Lower lobe of right lung (tissue), 2 donors: ENCODE measurements around the gene TMEM41A. TPM values are rescaled to one million over a fixed set of nuclear protein-coding genes. Genes with fewer than 3 reads are reported as not detected.
A peak's percentile ranks its signal among the peaks of the same experiment; 100 is the strongest.

Source experiments
- ATAC-seq, 2 donors: fragments of 200-7000 bp; cut with Tn5 transposase; one replicate each; pipeline ENCODE4 v1.9.1; 2020 to 2022; ENCODE audit warnings: mild to moderate bottlenecking in 2 of 2, moderate library complexity in 2 of 2
- DNase-seq: peaks from one replicate; pipeline ENCODE4 v3.0.0-alpha.2; 2020
- H3K27ac ChIP-seq: fragments of 200-600 bp; one replicate; pipeline ENCODE4 v1.8.0; 2022
- H3K27me3 ChIP-seq: fragments of 200-600 bp; one replicate; pipeline ENCODE4 v1.8.0; 2022; ENCODE audit warnings: low read depth
- H3K36me3 ChIP-seq: fragments of 200-600 bp; one replicate; pipeline ENCODE4 v1.8.0; 2022; ENCODE audit warnings: mild to moderate bottlenecking
- H3K4me1 ChIP-seq: fragments of 200-600 bp; one replicate; pipeline ENCODE4 v1.8.0; 2022
- H3K4me3 ChIP-seq: fragments of 200-600 bp; one replicate; pipeline ENCODE4 v1.8.0; 2022; ENCODE audit warnings: mild to moderate bottlenecking
- H3K9me3 ChIP-seq: fragments of 200-600 bp; one replicate; pipeline ENCODE4 v1.8.0; 2022
- intact Hi-C: fragments of 100-400 bp; cut with DNase I; formaldehyde crosslinking; loops from one replicate; pipeline ENCODE4 v1.11.0; 2022
- long read RNA-seq: library from polyadenylated mRNA; unstranded; transcript quantifications from one replicate; pipeline ENCODE4 v2.0.0, GENCODE V29; 2021
- total RNA-seq: library from RNA; stranded (reverse); fragmentation: NEBNext Ultra II Directional; extraction: Animal tissue kit (Norgen Biotek cat#: 25700); gene quantifications from one replicate; pipeline ENCODE4 v1.2.1, GENCODE V29; 2021
- TF ChIP-seq, protein P1 (sequence below): fragments of 200-600 bp; IDR thresholded peaks from one replicate; pipeline ENCODE4 v1.8.0; 2022; ENCODE audit warnings: antibody characterized with exemption, mild to moderate bottlenecking
- donor health status: DM: no; HTN: yes; CAD: no; lungs with severe emphysema.

Gene TMEM41A
- total RNA-seq = 24.0 TPM
- long read RNA-seq, transcript TMEM41A-203 (5 exons, 2,827 nt) = major isoform, 13 of 41 reads
- long read RNA-seq, partial matches to known transcripts = 4 of 41 reads
- long read RNA-seq, other reads (novel, unspliced or antisense) = 24 of 41 reads

DNA sequence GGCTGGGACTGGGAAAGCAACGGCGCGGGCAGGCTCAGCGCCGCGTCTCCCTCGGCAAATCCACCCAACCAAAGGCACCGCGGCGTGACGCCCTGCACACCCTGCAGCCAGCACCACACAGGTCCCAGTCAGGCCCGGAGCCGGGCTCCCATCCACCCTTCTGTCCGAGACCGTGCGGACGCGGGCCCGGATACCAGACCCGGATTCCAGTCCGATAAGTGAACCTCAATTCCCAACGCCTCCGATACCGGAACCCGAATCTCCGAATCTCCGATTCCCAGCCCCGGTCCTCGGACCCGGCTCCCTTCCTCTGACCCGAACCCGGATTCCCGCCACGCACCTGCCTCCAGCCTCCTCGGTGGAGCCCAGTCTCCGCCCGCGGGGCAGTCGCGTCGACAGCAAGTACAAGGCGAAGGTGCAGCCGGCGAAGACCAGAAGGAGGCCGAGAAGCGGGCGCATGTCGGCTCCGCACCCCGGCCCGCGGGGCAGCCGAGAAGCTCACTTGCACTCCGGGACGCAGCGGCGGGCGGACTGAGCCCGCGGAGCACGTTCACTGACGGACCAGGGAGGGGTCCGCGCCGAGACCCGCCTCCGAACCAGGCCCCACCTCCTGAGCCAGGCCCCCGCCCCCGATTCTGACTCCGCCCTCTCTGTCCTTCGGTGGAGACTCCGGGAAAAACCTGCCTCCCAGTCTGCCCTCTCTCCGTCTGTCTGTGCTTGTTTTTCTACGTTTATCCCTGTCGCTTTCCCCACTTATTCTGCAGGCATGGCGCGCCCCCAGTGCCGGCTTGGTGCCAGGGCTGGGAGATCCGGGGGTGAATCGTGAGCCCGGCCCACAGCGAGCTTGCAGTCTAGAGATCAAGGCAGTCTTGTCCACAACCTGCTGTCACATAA lies at the start of gene TMEM41A:
TSS of gene TMEM41A (minus strand) at position 533 of the 894 bp plus-strand sequence. CDS start at position 459, 74 bp downstream.
- H3K4me1 ChIP-seq = peaks cover 20% of the 10 kb centered on the region
- peak; percentile 98 to 99 for ATAC-seq
- H3K27ac ChIP-seq = peak within 1 kb of the TSS; percentile 92
- H3K36me3 ChIP-seq = peaks cover 31% of the 10 kb centered on the region
- peak within 1 kb of the TSS; percentile 97 for H3K4me3 ChIP-seq
- intact Hi-C loops = no loop called here
- peak; percentile 95 for DNase-seq
- H3K27me3 ChIP-seq = no peaks in the 10 kb centered on the region
- TF ChIP-seq, protein P1, sequence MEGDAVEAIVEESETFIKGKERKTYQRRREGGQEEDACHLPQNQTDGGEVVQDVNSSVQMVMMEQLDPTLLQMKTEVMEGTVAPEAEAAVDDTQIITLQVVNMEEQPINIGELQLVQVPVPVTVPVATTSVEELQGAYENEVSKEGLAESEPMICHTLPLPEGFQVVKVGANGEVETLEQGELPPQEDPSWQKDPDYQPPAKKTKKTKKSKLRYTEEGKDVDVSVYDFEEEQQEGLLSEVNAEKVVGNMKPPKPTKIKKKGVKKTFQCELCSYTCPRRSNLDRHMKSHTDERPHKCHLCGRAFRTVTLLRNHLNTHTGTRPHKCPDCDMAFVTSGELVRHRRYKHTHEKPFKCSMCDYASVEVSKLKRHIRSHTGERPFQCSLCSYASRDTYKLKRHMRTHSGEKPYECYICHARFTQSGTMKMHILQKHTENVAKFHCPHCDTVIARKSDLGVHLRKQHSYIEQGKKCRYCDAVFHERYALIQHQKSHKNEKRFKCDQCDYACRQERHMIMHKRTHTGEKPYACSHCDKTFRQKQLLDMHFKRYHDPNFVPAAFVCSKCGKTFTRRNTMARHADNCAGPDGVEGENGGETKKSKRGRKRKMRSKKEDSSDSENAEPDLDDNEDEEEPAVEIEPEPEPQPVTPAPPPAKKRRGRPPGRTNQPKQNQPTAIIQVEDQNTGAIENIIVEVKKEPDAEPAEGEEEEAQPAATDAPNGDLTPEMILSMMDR = no peak
- no peaks in the 10 kb centered on the region for H3K9me3 ChIP-seq

DNA sequence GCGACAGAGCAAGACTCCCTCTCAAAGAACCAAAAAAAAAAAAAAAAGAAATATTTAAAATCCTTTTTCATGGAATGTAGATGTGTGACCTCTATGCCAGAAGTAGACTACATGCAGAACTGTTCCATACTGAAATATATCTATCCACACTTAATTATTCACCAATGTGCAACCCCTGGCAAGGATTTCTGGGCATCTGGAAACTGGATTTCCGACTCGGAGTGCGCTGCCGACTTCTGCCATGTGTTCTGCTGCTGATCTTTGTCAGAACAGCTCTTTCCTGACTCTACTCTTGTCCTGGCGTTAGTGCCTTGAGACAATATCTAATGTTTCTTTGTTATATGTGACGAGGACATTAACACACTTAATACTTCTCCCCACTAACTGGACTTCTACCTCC lies 41.9 kb upstream of the TMEM41A start:
- ATAC-seq = no peak
- no peak overlapping the region for H3K4me3 ChIP-seq
- H3K9me3 ChIP-seq = no peaks in the 10 kb centered on the region
- no peak overlapping the region for H3K27ac ChIP-seq
- intact Hi-C loops = no loop called here
- no peaks in the 10 kb centered on the region for H3K27me3 ChIP-seq
- TF ChIP-seq, protein P1 = no peak
- no peak for DNase-seq
- H3K4me1 ChIP-seq = peaks cover 17% of the 10 kb centered on the region
- H3K36me3 ChIP-seq = peaks cover 5% of the 10 kb centered on the region

DNA sequence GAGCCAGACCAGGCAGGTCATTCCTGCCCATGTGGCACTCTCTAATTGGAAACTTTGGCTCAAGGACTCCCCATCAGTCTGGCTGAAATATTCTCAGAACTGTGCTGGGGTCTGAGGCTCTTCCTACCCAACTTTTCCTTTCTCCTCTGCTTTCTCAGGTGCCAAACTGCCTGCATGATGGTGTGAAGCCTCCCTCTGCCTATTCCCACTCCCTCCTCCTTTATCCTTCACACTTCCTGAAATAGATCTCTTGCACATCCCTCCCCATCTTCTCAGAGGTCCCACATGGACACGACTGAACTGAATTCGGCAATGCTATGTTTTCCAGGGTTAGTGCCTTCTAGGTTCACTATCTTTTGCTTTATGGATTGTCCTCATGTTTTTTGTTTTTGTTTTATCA lies 41.1 kb upstream of the TMEM41A start:
- Histone ChIP-seq H3K9me3 (no peaks in the 10 kb centered on the region), H3K27ac (no peak overlapping the region), H3K4me3 (no peak overlapping the region), H3K4me1 (peaks cover 17% of the 10 kb centered on the region), H3K27me3 (no peaks in the 10 kb centered on the region), H3K36me3 (peaks cover 5% of the 10 kb centered on the region)
- intact Hi-C loops = no loop called here
- TF ChIP-seq, protein P1 = no peak
- no peak for DNase-seq
- ATAC-seq = no peak

DNA sequence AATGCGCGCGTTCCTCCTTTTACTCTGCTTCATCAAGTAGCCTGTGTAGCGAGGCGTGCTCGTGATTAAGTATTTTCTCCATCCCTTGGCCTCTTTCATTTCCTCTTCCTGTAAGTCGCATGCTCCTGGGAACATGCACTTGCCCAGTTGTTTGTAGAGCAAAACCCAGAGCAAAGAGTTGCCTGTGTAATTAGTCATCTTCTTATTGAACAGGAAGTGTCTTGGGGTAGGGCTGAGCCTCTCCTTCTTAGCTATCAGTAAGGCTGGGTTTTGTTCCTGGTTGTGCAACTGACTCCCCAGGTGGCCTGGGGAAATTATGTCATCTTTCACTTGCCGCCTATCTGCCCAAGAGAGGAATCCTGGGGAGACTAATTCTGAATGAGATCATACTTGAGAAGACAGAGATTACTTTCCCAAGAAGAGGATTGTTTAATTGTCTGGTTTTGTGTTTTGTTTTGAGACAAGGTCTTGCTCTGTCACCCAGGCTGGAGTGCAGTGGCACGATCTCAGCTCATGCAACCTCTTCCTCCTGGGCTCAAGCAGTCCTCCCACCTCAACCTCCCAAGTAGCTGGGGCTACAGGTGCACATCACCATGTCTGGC lies 38.6 kb upstream of the TMEM41A start:
- H3K36me3 ChIP-seq = peaks cover 2% of the 10 kb centered on the region
- no peaks in the 10 kb centered on the region for H3K27me3 ChIP-seq
- peak overlapping the region; percentile 77 for H3K27ac ChIP-seq
- no peaks in the 10 kb centered on the region for H3K9me3 ChIP-seq
- intact Hi-C loops = no loop called here
- TF ChIP-seq, protein P1 = no peak
- H3K4me3 ChIP-seq = no peak overlapping the region
- peaks cover 17% of the 10 kb centered on the region for H3K4me1 ChIP-seq
- DNase-seq = peak; percentile 63
- ATAC-seq = peak; percentile 97 to 98

DNA sequence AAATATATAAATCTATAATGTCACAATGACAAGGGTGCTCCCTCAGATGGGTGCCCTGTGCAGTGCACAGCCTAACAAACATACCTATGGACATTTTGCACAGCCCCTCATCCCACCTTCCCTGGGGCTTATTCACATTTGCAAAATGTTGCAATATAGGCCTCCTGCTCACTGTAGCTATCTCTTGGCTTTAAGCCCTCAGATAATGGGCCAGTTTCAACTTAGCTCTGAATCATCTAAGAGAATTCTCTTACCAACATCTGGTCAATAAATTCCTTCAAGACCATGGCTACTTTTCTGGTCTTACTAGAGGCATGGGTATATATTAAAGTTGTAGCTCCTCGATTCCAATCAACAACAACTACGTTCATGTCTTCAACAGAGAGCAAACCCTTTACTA lies 35.7 kb upstream of the TMEM41A start:
- Histone ChIP-seq H3K27me3 (no peaks in the 10 kb centered on the region), H3K9me3 (no peaks in the 10 kb centered on the region), H3K4me1 (peaks cover 17% of the 10 kb centered on the region), H3K36me3 (no peaks in the 10 kb centered on the region), H3K4me3 (no peak overlapping the region), H3K27ac (no peak overlapping the region)
- TF ChIP-seq, protein P1 = no peak
- intact Hi-C loops = no loop called here
- ATAC-seq (no peak), DNase-seq (no peak)
